ENCODE results near the gene RIPK4. TPM values are rescaled to one million over a fixed set of nuclear protein-coding genes. Genes with fewer than 3 reads are reported as not detected.

The RIPK4 gene
- total RNA-seq, 4 donors from 2014 or later, result 38.6 to 59.5 (median 50.0) TPM

DNA sequence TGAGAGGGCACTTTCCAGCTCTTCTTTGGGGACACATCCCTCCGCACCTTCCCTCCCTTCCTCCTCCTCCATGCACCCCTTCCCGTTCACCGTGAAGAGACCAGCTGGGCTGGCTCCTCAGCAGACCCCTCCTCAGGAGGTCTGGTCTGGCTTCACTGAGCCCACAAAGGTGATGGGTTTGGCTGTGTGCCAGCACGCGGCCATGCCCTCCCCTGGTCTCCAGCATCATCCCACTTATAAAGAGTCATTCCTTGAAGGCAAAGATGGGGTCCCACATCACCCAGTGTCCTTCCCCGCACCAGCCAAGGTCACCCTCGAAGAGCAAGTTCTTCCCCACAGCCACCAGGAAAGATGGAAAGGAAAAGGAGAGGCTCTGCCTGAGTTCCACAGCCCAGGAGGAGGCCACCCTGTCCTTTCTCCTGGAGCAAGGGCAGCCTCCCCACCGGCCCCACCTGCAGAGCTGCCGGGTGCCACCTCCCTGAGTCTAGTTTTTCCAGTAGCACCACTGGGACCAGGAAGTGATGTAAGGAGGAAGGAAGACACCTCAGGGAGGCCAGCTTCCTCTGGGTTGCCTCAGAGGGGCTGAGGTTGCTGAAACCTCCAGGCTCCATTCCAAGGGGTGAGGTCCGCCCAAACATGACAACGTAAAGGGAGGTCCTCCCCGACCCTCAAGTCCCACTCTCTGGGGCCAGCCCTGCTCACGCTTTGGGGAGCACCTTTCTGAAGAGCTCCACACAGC lies 32.7 kb downstream of the RIPK4 start:
- no peaks in the 10 kb centered on the region for H3K27me3 ChIP-seq
- DNase-seq (ENCODE audit: low spot score in 2 of 2), result no peak
- peaks cover 10% of the 10 kb centered on the region for H3K9me3 ChIP-seq
- H3K4me1 ChIP-seq, result peaks cover 12% of the 10 kb centered on the region
- peaks cover 8% of the 10 kb centered on the region for H3K36me3 ChIP-seq
- 79% methylated on average over 9 of the region's 13 CpGs for WGBS
- TF ChIP-seq POLR2A (IDR thresholded peaks at IDR 0.05) (no peak), CTCF (IDR thresholded peaks at IDR 0.05) (no peak), POLR2AphosphoS5 (IDR thresholded peaks at IDR 0.05) (no peak), EP300 (IDR thresholded peaks at IDR 0.05) (no peak)
- H3K4me3 ChIP-seq, result no peak overlapping the region
- H3K27ac ChIP-seq, result no peak overlapping the region

- Histone ChIP-seq H3K4me3 (no peak overlapping the region), H3K9me3 (no peaks in the 10 kb centered on the region), H3K4me1 (peaks cover 38% of the 10 kb centered on the region), H3K27me3 (no peaks in the 10 kb centered on the region), H3K36me3 (no peaks in the 10 kb centered on the region), H3K27ac (no peak overlapping the region)
- TF ChIP-seq EP300 (IDR thresholded peaks at IDR 0.05), result no peak
- no peak for TF ChIP-seq POLR2A (IDR thresholded peaks at IDR 0.05)
- TF ChIP-seq POLR2AphosphoS5 (IDR thresholded peaks at IDR 0.05), result no peak
- no peak for TF ChIP-seq CTCF (IDR thresholded peaks at IDR 0.05)
- WGBS, result 68% methylated on average over 2 of the region's 2 CpGs
- DNase-seq (ENCODE audit: low spot score in 2 of 2), result no peak
Observed at GRCh38 chr21:41731081-41731480, 35.8 kb downstream of the RIPK4 start.

DNA sequence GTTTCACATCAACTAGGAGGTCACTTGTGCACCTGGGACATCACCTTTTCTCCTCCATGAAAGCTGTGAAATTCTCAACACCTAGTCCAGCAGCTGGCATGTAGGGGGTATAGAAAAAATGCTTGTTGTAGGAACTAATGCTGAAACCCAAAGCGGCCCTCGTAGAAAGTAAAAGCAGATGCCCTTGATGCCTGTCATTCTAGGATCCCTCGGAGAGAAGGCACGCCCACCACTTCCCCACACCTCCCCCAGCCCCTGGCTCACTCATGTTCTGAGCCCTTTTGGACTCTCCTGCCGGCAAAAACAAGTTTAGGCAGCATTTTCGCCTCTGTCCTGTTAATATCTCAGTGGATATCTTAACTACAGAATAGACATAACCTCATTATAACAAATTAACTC lies 36.5 kb downstream of the RIPK4 start:
- TF ChIP-seq POLR2A (IDR thresholded peaks at IDR 0.05) (no peak), EP300 (IDR thresholded peaks at IDR 0.05) (no peak), POLR2AphosphoS5 (IDR thresholded peaks at IDR 0.05) (no peak), CTCF (IDR thresholded peaks at IDR 0.05) (no peak)
- peaks cover 5% of the 10 kb centered on the region for H3K27me3 ChIP-seq
- WGBS, result 39% methylated on average over 6 of the region's 6 CpGs

DNA sequence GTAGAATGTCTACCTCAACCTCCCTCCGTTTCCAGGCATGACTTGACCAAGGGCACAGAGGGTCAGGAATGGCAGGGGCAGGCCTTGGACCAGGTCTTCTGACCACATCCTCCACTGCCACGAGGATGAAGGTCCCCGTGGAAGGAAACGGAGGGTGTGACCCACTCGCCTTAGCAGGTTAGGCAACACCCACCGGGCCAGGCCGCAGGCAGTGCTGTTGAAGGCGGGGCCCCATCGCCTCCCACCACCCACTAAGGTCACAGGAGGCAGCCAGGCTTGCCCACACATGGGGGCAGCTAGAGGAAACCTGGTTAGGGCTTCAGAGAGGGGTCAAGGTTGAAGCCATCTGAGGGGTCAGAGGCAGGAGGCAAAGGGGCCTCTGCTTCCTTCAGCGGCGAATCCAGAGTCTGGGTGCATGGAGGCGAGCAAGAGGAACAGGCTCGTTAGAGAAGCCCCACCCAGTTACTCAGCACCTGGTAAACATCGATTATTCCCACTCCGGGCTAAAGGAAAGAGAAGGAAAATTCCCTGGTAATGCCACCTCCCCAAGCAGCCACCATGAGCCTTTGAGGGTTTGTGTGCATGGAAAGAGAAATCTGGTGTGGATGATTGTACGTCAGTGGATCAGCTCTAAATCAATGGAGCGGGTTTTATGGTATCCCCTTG lies 37.0 kb downstream of the RIPK4 start:
- 67% methylated on average over 13 of the region's 17 CpGs for WGBS
- no peak overlapping the region for H3K4me3 ChIP-seq
- TF ChIP-seq POLR2A (IDR thresholded peaks at IDR 0.05), result no peak
- TF ChIP-seq CTCF (IDR thresholded peaks at IDR 0.05), result no peak
- TF ChIP-seq EP300 (IDR thresholded peaks at IDR 0.05), result no peak
- H3K27me3 ChIP-seq, result peaks cover 6% of the 10 kb centered on the region
- DNase-seq (ENCODE audit: low spot score in 2 of 2), result no peak
- H3K27ac ChIP-seq, result no peak overlapping the region
- no peaks in the 10 kb centered on the region for H3K9me3 ChIP-seq
- H3K4me1 ChIP-seq, result peaks cover 45% of the 10 kb centered on the region
- H3K36me3 ChIP-seq, result no peaks in the 10 kb centered on the region

More for the DNA sequence above, 36.5 kb downstream of the RIPK4 start:
- DNase-seq (ENCODE audit: low spot score in 2 of 2), result no peak
- Histone ChIP-seq H3K9me3 (no peaks in the 10 kb centered on the region), H3K36me3 (no peaks in the 10 kb centered on the region), H3K4me1 (peaks cover 44% of the 10 kb centered on the region), H3K27ac (no peak overlapping the region), H3K4me3 (no peak overlapping the region)

Measured in suprapubic skin (tissue), 4 donors.